ENCODE results near the gene ATRNL1.

DNA sequence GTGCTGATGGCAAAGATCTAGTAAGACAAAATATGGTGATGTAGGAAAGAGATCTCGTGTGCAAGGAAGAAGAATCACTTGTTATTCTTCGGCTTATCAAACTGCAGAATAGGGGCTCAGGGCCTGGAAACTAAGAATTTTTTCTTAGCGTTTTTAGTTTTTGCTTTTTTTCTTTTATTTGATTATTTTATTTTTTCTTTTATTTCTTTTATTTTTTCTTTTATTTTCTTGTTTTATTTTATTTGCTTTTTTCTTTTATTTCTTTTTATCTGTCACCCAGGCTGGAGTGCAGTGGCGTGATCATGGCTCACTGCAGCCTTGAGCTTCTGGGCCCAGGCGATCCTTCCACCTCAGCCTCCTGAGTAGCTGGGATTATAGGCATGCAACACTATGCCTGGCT lies 70.0 kb downstream of the ATRNL1 start:
- TF ChIP-seq, protein P1, sequence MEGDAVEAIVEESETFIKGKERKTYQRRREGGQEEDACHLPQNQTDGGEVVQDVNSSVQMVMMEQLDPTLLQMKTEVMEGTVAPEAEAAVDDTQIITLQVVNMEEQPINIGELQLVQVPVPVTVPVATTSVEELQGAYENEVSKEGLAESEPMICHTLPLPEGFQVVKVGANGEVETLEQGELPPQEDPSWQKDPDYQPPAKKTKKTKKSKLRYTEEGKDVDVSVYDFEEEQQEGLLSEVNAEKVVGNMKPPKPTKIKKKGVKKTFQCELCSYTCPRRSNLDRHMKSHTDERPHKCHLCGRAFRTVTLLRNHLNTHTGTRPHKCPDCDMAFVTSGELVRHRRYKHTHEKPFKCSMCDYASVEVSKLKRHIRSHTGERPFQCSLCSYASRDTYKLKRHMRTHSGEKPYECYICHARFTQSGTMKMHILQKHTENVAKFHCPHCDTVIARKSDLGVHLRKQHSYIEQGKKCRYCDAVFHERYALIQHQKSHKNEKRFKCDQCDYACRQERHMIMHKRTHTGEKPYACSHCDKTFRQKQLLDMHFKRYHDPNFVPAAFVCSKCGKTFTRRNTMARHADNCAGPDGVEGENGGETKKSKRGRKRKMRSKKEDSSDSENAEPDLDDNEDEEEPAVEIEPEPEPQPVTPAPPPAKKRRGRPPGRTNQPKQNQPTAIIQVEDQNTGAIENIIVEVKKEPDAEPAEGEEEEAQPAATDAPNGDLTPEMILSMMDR (IDR thresholded peaks at IDR 0.05; ENCODE audit: low read length), result no peak
- no peak for TF ChIP-seq EZH2 (IDR thresholded peaks at IDR 0.05; ENCODE audit: borderline replicate concordance, low read length)

Data from OCI-LY1 (cell line).